ENCODE measurements around the gene UQCC5.

DNA sequence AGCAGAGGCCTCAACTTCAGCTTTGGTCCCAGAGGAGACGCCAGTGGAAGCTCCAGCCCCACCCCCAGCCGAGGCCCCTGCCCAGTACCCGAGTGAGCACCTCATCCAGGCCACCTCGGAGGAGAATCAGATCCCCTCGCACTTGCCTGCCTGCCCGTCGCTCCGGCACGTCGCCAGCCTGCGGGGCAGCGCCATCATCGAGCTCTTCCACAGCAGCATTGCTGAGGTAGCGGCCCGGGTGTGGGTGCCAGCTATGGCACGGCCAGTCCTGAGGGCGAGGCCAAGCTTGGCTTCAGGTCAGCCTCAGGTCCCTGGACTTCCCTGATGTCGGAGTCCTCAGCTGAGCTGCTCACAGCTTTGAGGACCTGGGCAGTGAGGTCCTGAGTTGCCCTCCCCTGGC, 47.0 kb upstream of the UQCC5 start:
- TF ChIP-seq, protein P1, sequence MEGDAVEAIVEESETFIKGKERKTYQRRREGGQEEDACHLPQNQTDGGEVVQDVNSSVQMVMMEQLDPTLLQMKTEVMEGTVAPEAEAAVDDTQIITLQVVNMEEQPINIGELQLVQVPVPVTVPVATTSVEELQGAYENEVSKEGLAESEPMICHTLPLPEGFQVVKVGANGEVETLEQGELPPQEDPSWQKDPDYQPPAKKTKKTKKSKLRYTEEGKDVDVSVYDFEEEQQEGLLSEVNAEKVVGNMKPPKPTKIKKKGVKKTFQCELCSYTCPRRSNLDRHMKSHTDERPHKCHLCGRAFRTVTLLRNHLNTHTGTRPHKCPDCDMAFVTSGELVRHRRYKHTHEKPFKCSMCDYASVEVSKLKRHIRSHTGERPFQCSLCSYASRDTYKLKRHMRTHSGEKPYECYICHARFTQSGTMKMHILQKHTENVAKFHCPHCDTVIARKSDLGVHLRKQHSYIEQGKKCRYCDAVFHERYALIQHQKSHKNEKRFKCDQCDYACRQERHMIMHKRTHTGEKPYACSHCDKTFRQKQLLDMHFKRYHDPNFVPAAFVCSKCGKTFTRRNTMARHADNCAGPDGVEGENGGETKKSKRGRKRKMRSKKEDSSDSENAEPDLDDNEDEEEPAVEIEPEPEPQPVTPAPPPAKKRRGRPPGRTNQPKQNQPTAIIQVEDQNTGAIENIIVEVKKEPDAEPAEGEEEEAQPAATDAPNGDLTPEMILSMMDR (IDR thresholded peaks at IDR 0.05), result no peak
- no peak for TF ChIP-seq POLR2A (IDR thresholded peaks at IDR 0.05)
